Ovary (tissue), 9 donors: Measurements from ENCODE around the gene PTPRN2. TPM values are rescaled to one million over a fixed set of nuclear protein-coding genes. Genes with fewer than 3 reads are reported as not detected.

Source experiments
- DNase-seq, 5 donors: peaks; one replicate each; pipeline ENCODE4 v3.0.0-alpha.2; 2019 to 2020
- H3K27ac ChIP-seq, 2 donors: fragments of 200-600 bp; one replicate each; pipeline versions ENCODE4 v1.5.1 to v1.8.0; 2019 to 2022
- H3K27me3 ChIP-seq: fragments of 200-600 bp; one replicate; pipeline ENCODE4 v1.8.0; 2022
- H3K36me3 ChIP-seq: fragments of 200-600 bp; sonication (generic); one replicate; pipeline ENCODE4 v1.5.1; 2019
- H3K4me1 ChIP-seq: one replicate; pipeline ENCODE4 v1.8.1; 2013; ENCODE audit warnings: mild to moderate bottlenecking, moderate library complexity; ENCODE audit not compliant: insufficient read depth
- H3K4me3 ChIP-seq: fragments of 200-600 bp; sonication (generic); one replicate; pipeline ENCODE4 v1.5.1; 2017
- H3K9me3 ChIP-seq, 2 donors: fragments of 200-600 bp in 1 of 2; sonication (generic) in 1 of 2; one replicate each; pipeline versions ENCODE4 v1.5.1 to v1.8.1; 2013 to 2019; ENCODE audit warnings: mild to moderate bottlenecking in 1 of 2, moderate library complexity in 1 of 2
- EP300 ChIP-seq: sonication (generic); formaldehyde crosslinking; IDR thresholded peaks from one replicate; pipeline ENCODE4 v1.6.1; 2017; ENCODE audit warnings: antibody characterized with exemption
- POLR2A ChIP-seq: fragments of 450-650 bp; IDR thresholded peaks from one replicate; pipeline ENCODE4 v1.6.1; 2017; ENCODE audit warnings: antibody characterized with exemption, mild to moderate bottlenecking, moderate library complexity
- WGBS, 3 donors: extraction: QIAGEN DNeasy Blood & Tissue Kit in 1 of 3; methylation state at CpG; one replicate each; pipeline versions ENCODE4 v1.1.5 to v1.1.7; 2013 to 2017; 5-methylcytosine and 5-hydroxymethylcytosine counted together
- intact Hi-C, 4 donors: fragments of 100-400 bp; cut with DNase I; formaldehyde crosslinking; loops; one replicate each; pipeline versions ENCODE4 v1.11.0 to v1.15.1; 2022 to 2023
- polyA plus RNA-seq, 2 donors: library from polyadenylated mRNA; stranded (reverse); fragments of 200-250 nt in 1 of 2; fragments of 350-450 nt in 1 of 2; fragmentation: Illumina TruSeq in 1 of 2; extraction: RNeasy Lipid Tissue Mini Kit (QIAGEN cat#74804) in 1 of 2; gene quantifications; one replicate each; pipeline ENCODE4 v1.2.3, GENCODE V29; 2013 to 2014
- total RNA-seq, 7 donors: library from RNA; depleted of rRNA in 2 of 7; stranded (reverse); fragments of >200 nt in 2 of 7; fragmentation: NEBNext Ultra II Directional in 3 of 7; extraction: Animal tissue kit (Norgen Biotek cat#: 25700) in 3 of 7; gene quantifications; one replicate each; pipeline versions ENCODE4 v1.1.0 to v1.2.4, GENCODE V29; 2016 to 2023
- TF ChIP-seq, protein P1 (sequence below), 3 donors: fragments of 450-650 bp in 2 of 3; fragments of 200-600 bp in 1 of 3; IDR thresholded peaks; one replicate each; pipeline versions ENCODE4 v1.5.1 to v1.8.0; 2016 to 2022; ENCODE audit warnings: antibody characterized with exemption in 3 of 3, mild to moderate bottlenecking in 1 of 3
- donor health status: DM: no; HTN: no; CAD: no; lungs with moderate emphysema.
- donor health status: DM: no; HTN: no; CAD: no.
- donor health status: Bipolar disorder and iron deficiency.
- donor health status: DM: yes; HTN: yes; CAD: no.
- donor health status: DM: no; HTN: no; CAD: no.
- donor health status: DM: yes; HTN: yes; CAD: no.

Gene PTPRN2
- total and polyA plus RNA-seq, 9 donors = 3.5 to 11.1 (median 5.9) TPM

DNA sequence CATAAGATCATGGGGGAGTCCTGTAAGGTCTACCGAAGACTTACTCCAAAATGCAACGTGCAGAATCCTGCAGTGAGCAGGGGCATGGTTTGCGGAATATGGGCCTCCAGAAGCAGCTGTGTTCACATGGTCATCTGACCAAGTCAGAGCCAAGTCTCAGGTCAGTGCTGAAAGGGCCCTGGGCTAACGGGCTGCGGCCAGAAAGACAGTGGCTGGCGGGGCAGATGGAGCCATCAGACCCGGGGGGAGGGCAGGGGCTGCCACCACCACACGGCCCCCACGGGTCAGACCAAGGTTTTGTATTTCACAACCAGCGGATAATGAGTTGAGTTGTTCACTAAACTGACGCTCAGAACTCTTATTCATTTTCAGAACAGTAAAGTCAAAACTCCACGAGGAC is 522.3 kb downstream of the PTPRN2 start:
- no peak overlapping the region for H3K4me3 ChIP-seq
- no peak for DNase-seq
- peaks cover 0 to 6% of the 10 kb centered on the region in 2 donors for H3K9me3 ChIP-seq
- no peaks in the 10 kb centered on the region for H3K27me3 ChIP-seq
- H3K27ac ChIP-seq = no peak overlapping the region
- no peaks in the 10 kb centered on the region for H3K4me1 ChIP-seq
- TF ChIP-seq POLR2A (no peak), EP300 (no peak)
- TF ChIP-seq, protein P1, sequence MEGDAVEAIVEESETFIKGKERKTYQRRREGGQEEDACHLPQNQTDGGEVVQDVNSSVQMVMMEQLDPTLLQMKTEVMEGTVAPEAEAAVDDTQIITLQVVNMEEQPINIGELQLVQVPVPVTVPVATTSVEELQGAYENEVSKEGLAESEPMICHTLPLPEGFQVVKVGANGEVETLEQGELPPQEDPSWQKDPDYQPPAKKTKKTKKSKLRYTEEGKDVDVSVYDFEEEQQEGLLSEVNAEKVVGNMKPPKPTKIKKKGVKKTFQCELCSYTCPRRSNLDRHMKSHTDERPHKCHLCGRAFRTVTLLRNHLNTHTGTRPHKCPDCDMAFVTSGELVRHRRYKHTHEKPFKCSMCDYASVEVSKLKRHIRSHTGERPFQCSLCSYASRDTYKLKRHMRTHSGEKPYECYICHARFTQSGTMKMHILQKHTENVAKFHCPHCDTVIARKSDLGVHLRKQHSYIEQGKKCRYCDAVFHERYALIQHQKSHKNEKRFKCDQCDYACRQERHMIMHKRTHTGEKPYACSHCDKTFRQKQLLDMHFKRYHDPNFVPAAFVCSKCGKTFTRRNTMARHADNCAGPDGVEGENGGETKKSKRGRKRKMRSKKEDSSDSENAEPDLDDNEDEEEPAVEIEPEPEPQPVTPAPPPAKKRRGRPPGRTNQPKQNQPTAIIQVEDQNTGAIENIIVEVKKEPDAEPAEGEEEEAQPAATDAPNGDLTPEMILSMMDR (IDR thresholded peaks at IDR 0.05) = no peak
- H3K36me3 ChIP-seq = no peaks in the 10 kb centered on the region
- intact Hi-C loops = no loop called here
- 63 to 76% (median 67%) methylated on average over 12 of the region's 12 CpGs for WGBS, 3 donors

DNA sequence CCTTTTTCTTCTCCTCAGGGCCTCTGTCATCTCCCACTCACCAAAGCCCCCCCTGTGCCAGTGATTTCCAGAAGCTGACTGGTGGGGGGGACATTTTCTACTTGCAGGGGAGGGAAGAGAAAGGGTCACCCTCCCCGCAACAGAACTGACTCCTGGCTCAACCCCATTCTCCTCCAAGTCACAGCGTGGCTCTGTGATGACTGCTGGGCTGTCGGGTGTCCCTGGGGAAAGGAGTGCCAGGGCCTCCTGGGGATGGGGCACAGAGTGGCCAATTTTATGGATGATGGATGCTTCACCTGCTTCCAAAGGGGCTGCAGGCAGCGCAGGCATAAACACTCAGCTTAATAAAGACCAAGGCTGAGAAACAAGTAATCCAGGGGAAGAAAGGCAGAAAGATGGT is 523.0 kb downstream of the PTPRN2 start:
- intact Hi-C loops = no loop called here
- H3K4me1 ChIP-seq = no peaks in the 10 kb centered on the region
- H3K27me3 ChIP-seq = no peaks in the 10 kb centered on the region
- no peak for DNase-seq
- TF ChIP-seq POLR2A (no peak), EP300 (no peak)
- TF ChIP-seq, protein P1 (IDR thresholded peaks at IDR 0.05) = no peak
- no peaks in the 10 kb centered on the region for H3K36me3 ChIP-seq
- 71 to 76% (median 72%) methylated on average over 4 of the region's 4 CpGs for WGBS, 3 donors
- no peak overlapping the region for H3K27ac ChIP-seq
- no peak overlapping the region for H3K4me3 ChIP-seq
- peaks cover 0 to 6% of the 10 kb centered on the region in 2 donors for H3K9me3 ChIP-seq

DNA sequence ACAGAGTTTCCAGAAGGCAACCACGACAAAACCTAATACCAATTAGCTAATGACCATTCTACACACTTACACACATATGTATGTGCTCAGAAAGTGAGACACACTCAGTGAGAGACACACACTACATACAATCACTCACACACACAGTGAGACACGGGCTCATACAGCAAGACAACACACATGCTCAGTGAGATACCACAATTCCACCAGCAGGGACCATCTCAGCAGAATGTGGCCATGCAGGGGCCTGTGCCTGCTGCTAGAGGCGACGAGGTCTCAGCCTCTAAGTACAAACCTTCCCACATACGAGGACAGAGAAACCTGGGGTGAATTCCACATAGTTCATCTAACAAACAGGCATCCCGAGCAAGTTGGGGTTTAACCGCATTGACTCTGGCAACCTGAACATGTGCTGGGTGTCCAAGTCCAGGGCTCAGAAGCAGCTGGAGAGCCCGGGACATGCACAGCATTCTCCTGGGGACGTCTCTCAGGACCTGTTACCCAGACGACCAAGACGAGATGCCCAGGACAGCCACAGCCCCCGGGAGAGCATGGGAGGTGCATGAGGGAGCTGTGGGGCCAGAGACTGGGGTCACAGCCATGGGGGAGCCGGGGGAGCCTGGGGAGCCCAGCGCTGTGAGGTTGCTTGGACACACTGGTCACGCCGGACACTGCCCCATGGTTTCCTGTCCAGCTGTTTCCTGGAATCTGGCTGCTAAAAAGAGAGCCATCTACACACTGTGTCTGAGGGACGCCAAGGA is 523.6 kb downstream of the PTPRN2 start:
- Histone ChIP-seq H3K27ac (no peak overlapping the region), H3K9me3 (peaks cover 0 to 6% of the 10 kb centered on the region in 2 donors), H3K36me3 (no peaks in the 10 kb centered on the region), H3K27me3 (no peaks in the 10 kb centered on the region), H3K4me3 (no peak overlapping the region), H3K4me1 (no peaks in the 10 kb centered on the region)
- intact Hi-C loops = no loop called here
- TF ChIP-seq EP300 = no peak
- TF ChIP-seq, protein P1 (IDR thresholded peaks at IDR 0.05) = no peak
- no peak for TF ChIP-seq POLR2A
- 50 to 54% (median 51%) methylated on average over 16 to 17 of the region's 17 CpGs for WGBS, 3 donors
- no peak for DNase-seq

DNA sequence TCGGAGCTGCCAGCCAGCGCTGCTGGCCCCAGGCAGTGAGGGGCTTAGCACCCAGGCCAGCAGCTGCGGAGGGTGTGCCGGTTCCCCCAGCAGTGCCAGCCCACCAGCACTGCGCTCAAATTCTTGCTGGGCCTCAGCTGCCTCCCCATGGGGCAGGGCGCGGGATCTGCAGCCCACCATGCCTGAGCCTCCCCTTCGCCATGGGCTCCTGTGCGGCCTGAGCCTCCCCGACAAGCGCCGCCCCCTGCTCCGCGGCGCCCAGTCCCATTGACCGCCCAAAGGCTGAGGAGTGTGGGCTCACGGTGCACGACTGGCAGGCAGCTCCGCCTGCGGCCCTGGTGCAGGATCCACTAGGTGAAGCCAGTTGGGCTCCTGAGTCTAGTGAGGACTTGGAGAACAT is 525.0 kb downstream of the PTPRN2 start:
- no peak for DNase-seq
- no peak overlapping the region for H3K4me3 ChIP-seq
- H3K36me3 ChIP-seq = no peaks in the 10 kb centered on the region
- intact Hi-C loops = no loop called here
- TF ChIP-seq, protein P1 (IDR thresholded peaks at IDR 0.05) = no peak
- no peak for TF ChIP-seq EP300
- no peak for TF ChIP-seq POLR2A
- 89 to 97% (median 94%) methylated on average over 20 of the region's 20 CpGs for WGBS, 3 donors
- H3K27ac ChIP-seq = no peak overlapping the region
- H3K9me3 ChIP-seq = peaks cover 0 to 6% of the 10 kb centered on the region in 2 donors
- no peaks in the 10 kb centered on the region for H3K4me1 ChIP-seq
- H3K27me3 ChIP-seq = no peaks in the 10 kb centered on the region
